RWPE1 (cell line): ENCODE results near the gene GRIK4.

Experiments
- CTCF ChIA-PET: fragments of 350-600 bp; sonication (Branson Sonifier 250); formaldehyde crosslinking; extraction: SDS; loops from one replicate; lab custom pipeline; 2021; lab: Yijun Ruan, JAX
- POLR2A ChIA-PET: fragments of 400-600 bp; formaldehyde crosslinking; extraction: SDS; loops from one replicate; lab custom pipeline; 2020; ENCODE audit warnings: antibody characterized with exemption; ENCODE audit not compliant: low non-redundant PET; lab: Yijun Ruan, JAX
- DNase-seq: peaks from one replicate; pipeline ENCODE4 v3.0.0; 2012; ENCODE audit warnings: low spot score
- H3K27ac ChIP-seq: fragments of 450-650 bp; 2 replicates; pipeline ENCODE4 v1.5.1; 2017
- CTCF ChIP-seq: fragments of 450-650 bp; conservative IDR thresholded peaks from 2 replicates; pipeline ENCODE4 v1.5.1; 2017; ENCODE audit warnings: low read depth, mild to moderate bottlenecking

GRIK4 gene

GRCh38 chr11:120698918-120699317 lies 187.4 kb downstream of the GRIK4 start:
- no peak for DNase-seq
- ChIA-PET CTCF (interaction anchor here (0.7 kb wide), 1 partner anchor 205 kb away, joined by 3 read pairs; no protein-coding TSS in a partner anchor), POLR2A (no interaction called here)
- TF ChIP-seq CTCF, result no peak
- no peak overlapping the region for H3K27ac ChIP-seq

DNA sequence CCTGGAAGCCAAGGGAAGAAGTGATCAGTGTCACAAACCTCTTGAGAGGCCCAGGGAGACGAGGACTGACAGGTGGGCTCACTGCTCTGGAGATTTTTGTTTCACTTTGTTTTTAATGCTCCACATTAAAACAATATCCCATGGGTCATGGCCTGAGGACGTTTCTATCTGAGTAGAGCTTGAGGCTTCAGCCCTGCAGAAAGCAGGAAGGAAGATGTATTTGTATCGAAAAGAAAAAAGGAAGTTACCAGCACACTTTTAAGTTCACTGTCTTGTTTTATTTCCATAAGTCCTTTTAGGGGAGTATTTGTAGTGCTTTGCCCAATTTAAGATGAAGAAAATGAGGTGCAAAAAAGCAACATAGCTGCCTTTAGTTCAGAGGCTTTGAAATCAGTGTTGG lies 191.1 kb downstream of the GRIK4 start:
- TF ChIP-seq CTCF, result no peak
- POLR2A ChIA-PET, result no interaction called here
- CTCF ChIA-PET, result no interaction called here
- no peak overlapping the region for H3K27ac ChIP-seq
- no peak for DNase-seq

GRCh38 chr11:120703358-120704152 lies 192.0 kb downstream of the GRIK4 start:
- no peak overlapping the region for H3K27ac ChIP-seq
- ChIA-PET POLR2A (no interaction called here), CTCF (no interaction called here)
- no peak for DNase-seq
- no peak for TF ChIP-seq CTCF

DNA sequence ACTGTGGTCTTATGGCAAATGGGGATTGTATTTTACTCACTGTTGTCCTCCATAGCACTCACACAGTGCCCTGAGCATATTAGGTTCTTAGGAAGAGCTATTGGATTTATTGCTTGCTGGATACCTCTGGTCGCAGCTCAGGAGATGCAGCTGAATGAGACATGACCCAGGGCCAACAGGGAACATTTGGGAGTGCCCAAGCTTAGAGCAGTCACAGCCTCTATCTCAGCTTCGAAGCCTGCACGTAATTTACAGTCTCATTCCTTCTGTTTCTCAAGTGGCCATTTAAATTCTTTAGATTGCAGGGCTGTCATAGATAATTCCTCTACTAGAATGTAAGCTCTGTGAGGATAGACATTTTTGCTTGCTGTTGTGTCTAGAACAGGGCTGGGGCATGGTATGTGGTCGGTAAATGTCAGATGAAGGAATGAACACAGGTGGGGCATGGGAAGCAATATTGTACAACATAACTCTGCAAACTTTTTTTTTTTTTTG lies 192.8 kb downstream of the GRIK4 start:
- H3K27ac ChIP-seq, result no peak overlapping the region
- ChIA-PET POLR2A (no interaction called here), CTCF (interaction anchor here (0.6 kb wide), 1 partner anchor 64 kb away, joined by 3 read pairs; no protein-coding TSS in a partner anchor)
- TF ChIP-seq CTCF, result no peak
- no peak for DNase-seq

DNA sequence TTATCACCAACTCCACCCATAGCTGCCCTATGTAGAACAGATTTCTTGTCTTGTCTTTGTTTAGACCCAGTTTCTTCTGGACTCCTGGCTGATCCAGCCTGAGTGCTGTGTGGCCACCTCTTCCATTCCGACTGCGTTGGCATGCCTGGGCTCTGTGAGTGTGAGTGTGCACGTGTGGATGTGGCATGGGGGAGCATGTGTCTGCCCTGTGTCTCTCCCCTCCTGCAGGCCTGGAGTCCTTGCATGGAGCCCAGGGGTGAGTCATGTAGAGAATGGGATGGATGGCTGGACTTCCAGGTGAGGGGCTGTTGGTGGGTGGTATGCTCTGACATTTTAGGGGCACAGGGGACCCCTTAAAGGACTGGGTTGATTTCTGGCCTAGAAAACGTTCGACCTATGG lies 194.7 kb downstream of the GRIK4 start:
- no peak for DNase-seq
- ChIA-PET POLR2A (no interaction called here), CTCF (interaction anchor here (1.2 kb wide), 1 partner anchor 195 kb away, joined by 3 read pairs; the partner anchor contains the start of gene GRIK4)
- no peak overlapping the region for H3K27ac ChIP-seq
- TF ChIP-seq CTCF, result no peak

- H3K27ac ChIP-seq, result no peak overlapping the region
- POLR2A ChIA-PET, result no interaction called here
- TF ChIP-seq CTCF, result no peak
- CTCF ChIA-PET, result no interaction called here
- DNase-seq, result no peak
Measured at GRCh38 chr11:120707098-120707497, 195.6 kb downstream of the GRIK4 start.
